SKM-1 (cell line): ENCODE results near the gene JARID2.

Source experiments
- DNase-seq: peaks from one replicate; lab custom pipeline; 2025; ENCODE audit not compliant: unreplicated experiment; lab: John Stamatoyannopoulos, UW

JARID2 gene

GRCh38 chr6:15556711-15557110 is 310.8 kb downstream of the JARID2 start:
- no peak for DNase-seq

- DNase-seq, result no peak
Measured at GRCh38 chr6:15557174-15557573, 311.3 kb downstream of the JARID2 start.

- no peak for DNase-seq
Measured at GRCh38 chr6:15560713-15561112, 314.8 kb downstream of the JARID2 start.

- no peak for DNase-seq
Measured at GRCh38 chr6:15561447-15562199, 315.8 kb downstream of the JARID2 start.

GRCh38 chr6:15562977-15563376 is 317.1 kb downstream of the JARID2 start:
- no peak for DNase-seq

GRCh38 chr6:15569035-15569995 is 323.4 kb downstream of the JARID2 start:
- DNase-seq, result no peak

- no peak for DNase-seq
Measured at GRCh38 chr6:15570171-15570570, 324.3 kb downstream of the JARID2 start.
